HepG2 (cell line): ENCODE data around the gene GNG2. TPM values are rescaled to one million over a fixed set of nuclear protein-coding genes. Genes with fewer than 3 reads are reported as not detected.

Experiments
- ATAC-seq: fragments of 200-7000 bp; cut with Tn5 transposase; 3 replicates; pipeline ENCODE4 v1.9.1; 2020; ENCODE audit warnings: mild to moderate bottlenecking, moderate library complexity
- BruUV-seq: library from RNA; stranded (reverse); fragments of 400-500 nt; replicated peaks from 2 replicates; lab custom pipeline; 2021; lab: Mats Ljungman, UMichigan
- CTCF ChIA-PET: fragments of 300-600 bp; formaldehyde crosslinking; extraction: SDS; loops from one replicate; lab custom pipeline; 2021; ENCODE audit warnings: low total read pairs, inconsistent platforms, low intra/inter-chr PET ratio; lab: Yijun Ruan, JAX
- POLR2A ChIA-PET: fragments of 350-600 bp; sonication (Branson Sonifier 250); formaldehyde crosslinking; loops from one replicate; lab custom pipeline; 2020; ENCODE audit warnings: antibody characterized with exemption, inconsistent platforms; lab: Yijun Ruan, JAX
- DNase-seq: peaks from one replicate; pipeline ENCODE4 v3.0.0-alpha.2; 2015; ENCODE audit warnings: low spot score
- FAIRE-seq: peaks from 3 replicates; lab custom pipeline; 2011; peaks lifted over from hg19 to GRCh38; lab: Jason Lieb, UNC
- H2AFZ ChIP-seq: one replicate; pipeline ENCODE4 v1.6.1; 2011; ENCODE audit warnings: low read length, inconsistent platforms
- H3K27ac ChIP-seq: fragments of 300-600 bp; 3 replicates; pipeline ENCODE4 v1.8.0; 2011; ENCODE audit warnings: mixed run types, mild to moderate bottlenecking, mixed read lengths, low read length, inconsistent platforms; ENCODE audit not compliant: insufficient read depth; ENCODE audit errors: extremely low read length
- H3K27me3 ChIP-seq, 2 experiments: fragments of 200-600 bp in 1 of 2; 2 replicates in 1 of 2; 3 replicates in 1 of 2; pipeline versions ENCODE4 v1.6.0 to v1.8.0; 2011; ENCODE audit warnings: low read length in 2 of 2, mild to moderate bottlenecking in 2 of 2, moderate library complexity in 2 of 2, inconsistent platforms in 1 of 2; ENCODE audit not compliant: insufficient read depth in 2 of 2, control insufficient read depth in 1 of 2
- H3K36me3 ChIP-seq, 2 experiments: fragments of 200-600 bp in 1 of 2; replicated peaks in 1 of 2; 2 replicates in 1 of 2; 3 replicates in 1 of 2; pipeline versions ENCODE4 v1.5.1 to v1.8.0; 2011; ENCODE audit warnings: low read length in 2 of 2, inconsistent platforms in 1 of 2; ENCODE audit not compliant: insufficient read depth in 2 of 2, control insufficient read depth in 1 of 2
- H3K4me1 ChIP-seq: 2 replicates; pipeline ENCODE4 v1.5.1; 2012; ENCODE audit warnings: low read length, inconsistent platforms; ENCODE audit not compliant: insufficient read depth
- H3K4me2 ChIP-seq: 2 replicates; pipeline ENCODE4 v1.6.0; 2011; ENCODE audit warnings: low read depth, low read length, inconsistent platforms
- H3K4me3 ChIP-seq, 3 experiments: fragments of 200-600 bp in 1 of 3; sonication (generic), shearing (Covaris generic) in 1 of 3; replicated peaks in 1 of 3; 2 replicates each; pipeline ENCODE4 v1.5.1; 2011 to 2016; ENCODE audit warnings: low read length in 3 of 3, inconsistent platforms in 2 of 3, low read depth in 2 of 3, mild to moderate bottlenecking in 2 of 3, control low read depth in 1 of 3, mixed read lengths in 1 of 3; ENCODE audit not compliant: insufficient read depth in 1 of 3
- H3K79me2 ChIP-seq: one replicate; pipeline ENCODE4 v1.6.1; 2011; ENCODE audit warnings: low read length, inconsistent platforms; ENCODE audit not compliant: insufficient read depth
- H3K9ac ChIP-seq: 2 replicates; pipeline ENCODE4 v1.6.0; 2011; ENCODE audit warnings: mild to moderate bottlenecking, low read depth, low read length, inconsistent platforms; ENCODE audit not compliant: insufficient read depth
- H3K9me3 ChIP-seq: 2 replicates; pipeline ENCODE4 v1.5.1; 2012; ENCODE audit warnings: mild to moderate bottlenecking, low read length
- H4K20me1 ChIP-seq: 2 replicates; pipeline ENCODE4 v1.6.0; 2011; ENCODE audit warnings: inconsistent platforms, mild to moderate bottlenecking, low read length, moderate library complexity; ENCODE audit not compliant: insufficient read depth
- FOXK2 ChIP-seq: fragments of 450-650 bp; IDR thresholded peaks from 2 replicates; pipeline ENCODE4 v1.6.1; 2016
- SPEN ChIP-seq: sonication (generic); formaldehyde crosslinking; IDR thresholded peaks from 2 replicates; pipeline ENCODE4 v1.5.1; 2020; ENCODE audit warnings: low read depth, mild to moderate bottlenecking, missing genetic modification reagents
- SRSF4 ChIP-seq: fragments of 200-400 bp; formaldehyde crosslinking; IDR thresholded peaks from one replicate; pipeline ENCODE4 v1.6.1; 2018; ENCODE audit warnings: mild to moderate bottlenecking, low read depth, low read length, moderate library complexity; ENCODE audit not compliant: poor library complexity, severe bottlenecking
- SRSF9 ChIP-seq: fragments of 200-400 bp; formaldehyde crosslinking; IDR thresholded peaks from 2 replicates; pipeline ENCODE4 v1.6.1; 2018; ENCODE audit warnings: borderline replicate concordance, mild to moderate bottlenecking, low read depth, low read length; ENCODE audit not compliant: insufficient read depth, poor library complexity, severe bottlenecking
- TBL1XR1 ChIP-seq: fragments of 150-350 bp; IDR thresholded peaks from 2 replicates; pipeline ENCODE4 v1.6.1; 2014; ENCODE audit warnings: borderline replicate concordance, low read length; ENCODE audit not compliant: partially characterized antibody
- TSC22D2 ChIP-seq: sonication (generic); formaldehyde crosslinking; IDR thresholded peaks from 2 replicates; pipeline ENCODE4 v1.5.1; 2020; ENCODE audit warnings: missing genetic modification reagents, mild to moderate bottlenecking, borderline replicate concordance
- ZNF101 ChIP-seq: sonication (generic); formaldehyde crosslinking; IDR thresholded peaks from 2 replicates; pipeline ENCODE4 v1.4.0; 2020; ENCODE audit warnings: mild to moderate bottlenecking, low read depth, missing genetic modification reagents, borderline replicate concordance
- ZNF879 ChIP-seq: sonication (generic); formaldehyde crosslinking; IDR thresholded peaks from 2 replicates; pipeline ENCODE4 v1.8.1; 2023; ENCODE audit warnings: missing genetic modification reagents
- ZNF883 ChIP-seq: sonication (generic); formaldehyde crosslinking; IDR thresholded peaks from 2 replicates; pipeline ENCODE4 v1.5.1; 2020; ENCODE audit warnings: mild to moderate bottlenecking, missing genetic modification reagents; ENCODE audit errors: not compliant biosample characterization
- WGBS: methylation state at CpG from one replicate; pipeline ENCODE4 v1.1.6; 2017; ENCODE audit warnings: low lambda C conversion rate; 5-methylcytosine and 5-hydroxymethylcytosine counted together
- in situ Hi-C: cut with HindIII; loops from 2 replicates; pipeline ENCODE4 v1.10.0; 2017; ENCODE audit warnings: low pct_unique_long_range_greater_than_20kb; ENCODE audit not compliant: extremely low pct_ligation_motif_present
- intact Hi-C: fragments of 100-400 bp; cut with micrococcal nuclease; formaldehyde crosslinking; loops from one replicate; pipeline ENCODE4 v1.10.0; 2022; ENCODE audit not compliant: unreplicated experiment
- polyA plus RNA-seq, 8 experiments: library from polyadenylated mRNA; depleted of rRNA in 3 of 8; stranded (reverse) in 7 of 8; unstranded in 1 of 8; fragments of >200 nt; fragmentation: Illumina TruSeq in 4 of 8; extraction: Trizol in 4 of 8; gene quantifications; 2 replicates each; pipeline versions ENCODE4 v1.2.1 to v1.2.3, GENCODE V29; 2011 to 2016; ENCODE audit warnings: low read depth in 4 of 8, missing spikeins in 1 of 8, mixed read lengths in 1 of 8; ENCODE audit not compliant: insufficient read depth in 1 of 8
- total RNA-seq, 5 experiments: library from RNA; depleted of rRNA; stranded (reverse); fragments of >200 nt; fragmentation: Illumina TruSeq; extraction: Trizol; gene quantifications; 2 replicates each; pipeline ENCODE4 v1.2.3, GENCODE V29; 2016; ENCODE audit warnings: low read depth in 1 of 5
- TF ChIP-seq, protein P1 (sequence below): sonication (generic); formaldehyde crosslinking; IDR thresholded peaks from 2 replicates; pipeline ENCODE4 v1.4.0; 2020; ENCODE audit warnings: missing genetic modification reagents, borderline replicate concordance
- TF ChIP-seq, protein P2 (sequence below): IDR thresholded peaks from 2 replicates; pipeline ENCODE4 v1.6.1; 2016; ENCODE audit warnings: low read depth, missing genetic modification reagents, missing compliant biosample characterization

GNG2 gene
- total and polyA plus RNA-seq, 2 of the 13 experiments (the other 11 are each of a cell fraction or from before 2014, with no cell fraction given) = not detected

DNA sequence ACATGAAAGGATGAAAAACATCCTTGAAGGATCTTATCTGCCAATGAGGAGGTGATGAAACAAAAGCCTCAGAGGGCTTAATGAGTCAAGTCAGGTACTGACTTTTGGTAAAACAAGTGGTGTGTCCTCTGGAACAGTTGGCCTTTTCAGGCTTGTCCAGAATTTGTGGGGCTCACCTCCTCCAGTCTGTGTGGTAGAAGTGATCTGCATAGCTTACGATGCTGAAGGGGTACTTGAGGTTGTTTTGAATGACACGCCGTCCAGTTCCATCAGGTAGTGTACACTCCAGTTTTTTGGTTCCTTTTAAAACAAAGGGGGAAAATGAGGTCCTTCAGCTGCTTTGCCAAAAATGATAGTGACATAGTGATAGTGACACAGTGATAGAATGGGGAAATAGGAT lies 145.9 kb downstream of the GNG2 start (continued):
- TF ChIP-seq, protein P1, sequence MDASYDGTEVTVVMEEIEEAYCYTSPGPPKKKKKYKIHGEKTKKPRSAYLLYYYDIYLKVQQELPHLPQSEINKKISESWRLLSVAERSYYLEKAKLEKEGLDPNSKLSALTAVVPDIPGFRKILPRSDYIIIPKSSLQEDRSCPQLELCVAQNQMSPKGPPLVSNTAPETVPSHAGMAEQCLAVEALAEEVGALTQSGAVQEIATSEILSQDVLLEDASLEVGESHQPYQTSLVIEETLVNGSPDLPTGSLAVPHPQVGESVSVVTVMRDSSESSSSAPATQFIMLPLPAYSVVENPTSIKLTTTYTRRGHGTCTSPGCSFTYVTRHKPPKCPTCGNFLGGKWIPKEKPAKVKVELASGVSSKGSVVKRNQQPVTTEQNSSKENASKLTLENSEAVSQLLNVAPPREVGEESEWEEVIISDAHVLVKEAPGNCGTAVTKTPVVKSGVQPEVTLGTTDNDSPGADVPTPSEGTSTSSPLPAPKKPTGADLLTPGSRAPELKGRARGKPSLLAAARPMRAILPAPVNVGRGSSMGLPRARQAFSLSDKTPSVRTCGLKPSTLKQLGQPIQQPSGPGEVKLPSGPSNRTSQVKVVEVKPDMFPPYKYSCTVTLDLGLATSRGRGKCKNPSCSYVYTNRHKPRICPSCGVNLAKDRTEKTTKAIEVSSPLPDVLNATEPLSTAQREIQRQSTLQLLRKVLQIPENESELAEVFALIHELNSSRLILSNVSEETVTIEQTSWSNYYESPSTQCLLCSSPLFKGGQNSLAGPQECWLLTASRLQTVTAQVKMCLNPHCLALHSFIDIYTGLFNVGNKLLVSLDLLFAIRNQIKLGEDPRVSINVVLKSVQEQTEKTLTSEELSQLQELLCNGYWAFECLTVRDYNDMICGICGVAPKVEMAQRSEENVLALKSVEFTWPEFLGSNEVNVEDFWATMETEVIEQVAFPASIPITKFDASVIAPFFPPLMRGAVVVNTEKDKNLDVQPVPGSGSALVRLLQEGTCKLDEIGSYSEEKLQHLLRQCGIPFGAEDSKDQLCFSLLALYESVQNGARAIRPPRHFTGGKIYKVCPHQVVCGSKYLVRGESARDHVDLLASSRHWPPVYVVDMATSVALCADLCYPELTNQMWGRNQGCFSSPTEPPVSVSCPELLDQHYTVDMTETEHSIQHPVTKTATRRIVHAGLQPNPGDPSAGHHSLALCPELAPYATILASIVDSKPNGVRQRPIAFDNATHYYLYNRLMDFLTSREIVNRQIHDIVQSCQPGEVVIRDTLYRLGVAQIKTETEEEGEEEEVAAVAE (CRISPR knock-in tag) = no peak

DNA sequence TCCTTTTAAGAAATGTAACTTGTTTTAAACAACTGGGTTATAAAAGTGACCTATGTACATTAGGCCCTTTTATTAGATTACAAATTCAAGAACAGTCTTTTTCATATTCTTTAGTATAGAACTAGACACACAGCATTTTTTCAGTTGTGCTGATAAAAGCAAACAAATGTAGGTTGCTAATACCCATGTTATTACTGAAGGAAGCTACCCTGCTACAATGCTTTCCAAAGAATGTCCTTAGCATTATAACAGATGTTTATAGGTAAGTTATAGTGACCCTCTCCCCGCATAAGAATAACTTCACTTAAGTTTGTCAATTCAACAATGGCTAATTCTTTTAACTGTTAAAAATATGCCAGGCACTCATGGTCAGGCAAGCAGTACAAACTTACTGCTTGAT lies 146.8 kb downstream of the GNG2 start:
- intact Hi-C loops = no loop called here
- CTCF ChIA-PET = no interaction called here
- in situ Hi-C loops = no loop called here
- TF ChIP-seq ZNF883 (CRISPR knock-in tag) (no peak), SRSF9 (no peak), SPEN (CRISPR knock-in tag) (no peak), SRSF4 (no peak), ZNF101 (CRISPR knock-in tag) (no peak), FOXK2 (no peak), TBL1XR1 (no peak), TSC22D2 (CRISPR knock-in tag) (no peak), ZNF879 (no peak)
- TF ChIP-seq, protein P2, sequence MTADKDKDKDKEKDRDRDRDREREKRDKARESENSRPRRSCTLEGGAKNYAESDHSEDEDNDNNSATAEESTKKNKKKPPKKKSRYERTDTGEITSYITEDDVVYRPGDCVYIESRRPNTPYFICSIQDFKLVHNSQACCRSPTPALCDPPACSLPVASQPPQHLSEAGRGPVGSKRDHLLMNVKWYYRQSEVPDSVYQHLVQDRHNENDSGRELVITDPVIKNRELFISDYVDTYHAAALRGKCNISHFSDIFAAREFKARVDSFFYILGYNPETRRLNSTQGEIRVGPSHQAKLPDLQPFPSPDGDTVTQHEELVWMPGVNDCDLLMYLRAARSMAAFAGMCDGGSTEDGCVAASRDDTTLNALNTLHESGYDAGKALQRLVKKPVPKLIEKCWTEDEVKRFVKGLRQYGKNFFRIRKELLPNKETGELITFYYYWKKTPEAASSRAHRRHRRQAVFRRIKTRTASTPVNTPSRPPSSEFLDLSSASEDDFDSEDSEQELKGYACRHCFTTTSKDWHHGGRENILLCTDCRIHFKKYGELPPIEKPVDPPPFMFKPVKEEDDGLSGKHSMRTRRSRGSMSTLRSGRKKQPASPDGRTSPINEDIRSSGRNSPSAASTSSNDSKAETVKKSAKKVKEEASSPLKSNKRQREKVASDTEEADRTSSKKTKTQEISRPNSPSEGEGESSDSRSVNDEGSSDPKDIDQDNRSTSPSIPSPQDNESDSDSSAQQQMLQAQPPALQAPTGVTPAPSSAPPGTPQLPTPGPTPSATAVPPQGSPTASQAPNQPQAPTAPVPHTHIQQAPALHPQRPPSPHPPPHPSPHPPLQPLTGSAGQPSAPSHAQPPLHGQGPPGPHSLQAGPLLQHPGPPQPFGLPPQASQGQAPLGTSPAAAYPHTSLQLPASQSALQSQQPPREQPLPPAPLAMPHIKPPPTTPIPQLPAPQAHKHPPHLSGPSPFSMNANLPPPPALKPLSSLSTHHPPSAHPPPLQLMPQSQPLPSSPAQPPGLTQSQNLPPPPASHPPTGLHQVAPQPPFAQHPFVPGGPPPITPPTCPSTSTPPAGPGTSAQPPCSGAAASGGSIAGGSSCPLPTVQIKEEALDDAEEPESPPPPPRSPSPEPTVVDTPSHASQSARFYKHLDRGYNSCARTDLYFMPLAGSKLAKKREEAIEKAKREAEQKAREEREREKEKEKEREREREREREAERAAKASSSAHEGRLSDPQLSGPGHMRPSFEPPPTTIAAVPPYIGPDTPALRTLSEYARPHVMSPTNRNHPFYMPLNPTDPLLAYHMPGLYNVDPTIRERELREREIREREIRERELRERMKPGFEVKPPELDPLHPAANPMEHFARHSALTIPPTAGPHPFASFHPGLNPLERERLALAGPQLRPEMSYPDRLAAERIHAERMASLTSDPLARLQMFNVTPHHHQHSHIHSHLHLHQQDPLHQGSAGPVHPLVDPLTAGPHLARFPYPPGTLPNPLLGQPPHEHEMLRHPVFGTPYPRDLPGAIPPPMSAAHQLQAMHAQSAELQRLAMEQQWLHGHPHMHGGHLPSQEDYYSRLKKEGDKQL (CRISPR knock-in tag) = no peak

More for the DNA sequence above, 146.8 kb downstream of the GNG2 start:
- no TSS peak for BruUV-seq
- WGBS = 94% methylated on average over 1 of the region's 1 CpG
- Histone ChIP-seq H3K27ac (no peak overlapping the region), H3K36me3 (peaks cover 21 to 91% of the 10 kb centered on the region in 2 experiments), H3K4me2 (no peak overlapping the region), H4K20me1 (no peaks in the 10 kb centered on the region), H3K79me2 (no peaks in the 10 kb centered on the region), H3K9ac (no peak overlapping the region), H3K9me3 (no peaks in the 10 kb centered on the region), H2AFZ (no peak overlapping the region), H3K27me3 (no peaks in the 10 kb centered on the region), H3K4me1 (0 out of 2 replicates have a peak, but pooled peaks cover 6% of the 10 kb centered on the region), H3K4me3 (no peak overlapping the region)
- DNase-seq (no peak), FAIRE-seq (no peak), ATAC-seq (no peak)
- POLR2A ChIA-PET = no interaction called here
